Activated naive CD8-positive, alpha-beta T cell treated with anti-CD3 and anti-CD28 coated beads for 36 hours (primary cell): ENCODE measurements around the gene NEK11. TPM values are rescaled to one million over a fixed set of nuclear protein-coding genes. Genes with fewer than 3 reads are reported as not detected.
A peak's percentile ranks its signal among the peaks of the same experiment; 100 is the strongest.
"Not testable (repeated sequence)": the region's sequence is repeated elsewhere in the genome, so short reads cannot be mapped to it uniquely, and the experiment has no call there.

Source experiments
- DNase-seq: peaks from one replicate; pipeline ENCODE4 v3.0.0; 2021
- H3K27ac Mint-ChIP-seq: one replicate; pipeline ENCODE4 v1.8.0; 2022; ENCODE audit warnings: mild to moderate bottlenecking, moderate library complexity, mixed read lengths
- H3K27me3 Mint-ChIP-seq: one replicate; pipeline ENCODE4 v1.8.0; 2022; ENCODE audit warnings: mild to moderate bottlenecking, mixed read lengths
- H3K36me3 Mint-ChIP-seq: one replicate; pipeline ENCODE4 v1.8.0; 2021; ENCODE audit warnings: mild to moderate bottlenecking, mixed read lengths
- H3K4me1 Mint-ChIP-seq: one replicate; pipeline ENCODE4 v1.8.0; 2021; ENCODE audit warnings: mixed read lengths
- H3K4me3 Mint-ChIP-seq: one replicate; pipeline ENCODE4 v1.8.0; 2022; ENCODE audit warnings: mild to moderate bottlenecking, moderate library complexity, mixed read lengths
- H3K9me3 Mint-ChIP-seq: one replicate; pipeline ENCODE4 v1.8.0; 2022; ENCODE audit warnings: mixed read lengths
- total RNA-seq, 2 experiments: library from RNA; stranded (reverse); gene quantifications; one replicate each; pipeline ENCODE4 v1.2.3, GENCODE V29; 2021

Gene NEK11
- total RNA-seq, 2 experiments from 2014 or later, result 0.85 to 2.1 TPM

DNA sequence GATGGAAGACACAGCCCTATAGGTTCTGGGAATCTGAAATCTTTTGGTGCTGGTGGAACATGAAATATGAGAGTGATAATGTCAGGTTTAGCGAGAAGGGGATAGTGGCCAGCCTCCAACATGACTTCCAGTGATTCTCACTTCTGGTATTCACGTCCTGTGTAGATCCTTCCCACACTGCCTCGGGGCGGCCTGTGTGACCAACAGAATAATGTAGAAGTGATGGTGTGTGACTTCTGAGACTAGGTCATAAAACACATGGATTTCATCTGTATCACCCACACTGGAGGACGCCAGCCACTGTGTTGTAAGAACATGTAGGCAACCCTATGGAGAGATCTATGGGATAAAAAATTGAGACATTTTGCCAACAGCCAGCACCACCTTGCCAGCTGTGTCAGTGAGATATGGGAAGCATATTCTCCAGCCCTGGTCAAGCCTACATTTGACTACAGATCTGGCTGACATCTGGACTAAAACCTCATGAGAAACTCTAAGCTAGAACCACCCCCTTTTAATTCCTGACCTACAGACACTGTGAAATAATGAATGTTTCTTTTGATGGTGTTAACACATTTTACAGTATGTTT, 329.4 kb downstream of the NEK11 start:
- no peaks in the 10 kb centered on the region for H3K36me3 Mint-ChIP-seq
- no peak overlapping the region for H3K4me3 Mint-ChIP-seq
- H3K27ac Mint-ChIP-seq, result no peak overlapping the region
- H3K4me1 Mint-ChIP-seq, result peaks cover 2% of the 10 kb centered on the region
- H3K9me3 Mint-ChIP-seq, result no peaks in the 10 kb centered on the region
- peaks cover 12% of the 10 kb centered on the region for H3K27me3 Mint-ChIP-seq
- no peak for DNase-seq

DNA sequence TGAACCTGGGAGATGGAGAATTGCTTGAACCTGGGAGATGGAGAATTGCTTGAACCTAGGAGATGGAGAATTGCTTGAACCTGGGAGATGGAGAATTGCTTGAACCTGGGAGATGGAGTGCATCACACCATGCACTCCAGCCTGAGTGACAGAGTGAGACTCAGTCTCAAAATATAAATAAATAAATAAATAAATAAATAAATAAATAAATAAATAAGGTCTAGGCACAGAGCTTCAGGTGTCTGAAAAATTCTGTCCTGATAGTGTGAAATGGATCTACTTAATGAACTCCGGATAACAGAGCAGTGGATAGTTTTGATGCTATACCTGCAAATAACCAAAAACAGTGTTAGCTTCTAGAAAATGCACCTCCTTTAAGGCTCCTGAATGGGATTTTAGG, 330.6 kb downstream of the NEK11 start:
- peaks cover 24% of the 10 kb centered on the region for H3K27me3 Mint-ChIP-seq
- peaks cover 5% of the 10 kb centered on the region for H3K4me1 Mint-ChIP-seq
- no peak overlapping the region for H3K4me3 Mint-ChIP-seq
- no peak for DNase-seq
- no peak overlapping the region for H3K27ac Mint-ChIP-seq
- no peaks in the 10 kb centered on the region for H3K9me3 Mint-ChIP-seq
- peaks cover 2% of the 10 kb centered on the region for H3K36me3 Mint-ChIP-seq

DNA sequence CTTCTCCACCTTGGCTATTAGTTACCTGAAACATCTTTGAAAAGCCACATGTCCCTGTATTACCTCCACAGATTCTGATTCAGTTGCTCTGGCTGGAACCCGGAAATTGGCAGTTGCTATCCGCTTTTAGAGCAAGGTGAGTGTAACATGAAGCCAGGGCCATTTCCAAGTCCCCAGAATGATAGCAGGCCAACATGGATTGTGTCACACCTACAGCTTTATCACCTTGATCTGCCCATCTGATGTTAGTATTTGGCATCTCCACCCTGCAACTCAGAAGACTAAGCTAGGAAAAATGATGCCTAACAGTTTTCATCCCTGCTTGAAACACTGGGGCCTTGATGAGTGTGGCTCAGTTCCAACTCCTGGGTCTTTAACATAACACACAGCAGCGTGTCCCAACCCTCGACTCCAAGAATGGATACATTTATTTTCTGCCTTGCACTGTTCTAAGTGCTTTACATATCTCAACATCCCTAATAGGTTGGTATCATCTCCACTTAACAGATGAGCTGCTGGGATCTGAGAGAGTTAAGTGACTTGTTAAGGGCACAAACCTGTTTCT, 333.6 kb downstream of the NEK11 start:
- H3K27ac Mint-ChIP-seq, result no peak overlapping the region
- peaks cover 2% of the 10 kb centered on the region for H3K36me3 Mint-ChIP-seq
- peaks cover 39% of the 10 kb centered on the region for H3K27me3 Mint-ChIP-seq
- peaks cover 5% of the 10 kb centered on the region for H3K4me1 Mint-ChIP-seq
- DNase-seq, result no peak
- no peak overlapping the region for H3K4me3 Mint-ChIP-seq
- no peaks in the 10 kb centered on the region for H3K9me3 Mint-ChIP-seq

DNA sequence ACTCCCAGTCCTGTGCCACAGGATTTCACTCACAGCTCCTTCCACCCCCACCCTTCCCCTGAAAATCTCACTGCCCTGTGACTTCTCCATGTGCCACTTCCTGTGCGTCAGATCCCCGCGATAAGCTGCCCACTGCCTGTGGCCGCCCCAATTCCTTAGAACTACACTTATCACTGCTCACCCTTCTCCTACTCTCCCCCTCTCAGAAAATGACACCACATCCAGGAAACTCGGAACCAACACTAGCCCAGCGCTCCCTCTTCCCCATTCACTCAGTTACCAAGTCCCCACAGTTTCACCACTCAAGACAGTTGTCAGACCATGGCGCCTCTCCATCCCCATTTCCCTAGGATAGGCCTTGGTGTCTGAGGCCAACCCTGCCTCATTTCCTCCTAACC, 334.4 kb downstream of the NEK11 start:
- not testable (repeated sequence) for H3K4me1 Mint-ChIP-seq, DNase-seq, H3K9me3 Mint-ChIP-seq, H3K36me3 Mint-ChIP-seq
- peak overlapping the region; percentile 7 for H3K4me3 Mint-ChIP-seq
- H3K27ac Mint-ChIP-seq, result peak overlapping the region; percentile 4
- peaks cover 46% of the 10 kb centered on the region for H3K27me3 Mint-ChIP-seq

DNA sequence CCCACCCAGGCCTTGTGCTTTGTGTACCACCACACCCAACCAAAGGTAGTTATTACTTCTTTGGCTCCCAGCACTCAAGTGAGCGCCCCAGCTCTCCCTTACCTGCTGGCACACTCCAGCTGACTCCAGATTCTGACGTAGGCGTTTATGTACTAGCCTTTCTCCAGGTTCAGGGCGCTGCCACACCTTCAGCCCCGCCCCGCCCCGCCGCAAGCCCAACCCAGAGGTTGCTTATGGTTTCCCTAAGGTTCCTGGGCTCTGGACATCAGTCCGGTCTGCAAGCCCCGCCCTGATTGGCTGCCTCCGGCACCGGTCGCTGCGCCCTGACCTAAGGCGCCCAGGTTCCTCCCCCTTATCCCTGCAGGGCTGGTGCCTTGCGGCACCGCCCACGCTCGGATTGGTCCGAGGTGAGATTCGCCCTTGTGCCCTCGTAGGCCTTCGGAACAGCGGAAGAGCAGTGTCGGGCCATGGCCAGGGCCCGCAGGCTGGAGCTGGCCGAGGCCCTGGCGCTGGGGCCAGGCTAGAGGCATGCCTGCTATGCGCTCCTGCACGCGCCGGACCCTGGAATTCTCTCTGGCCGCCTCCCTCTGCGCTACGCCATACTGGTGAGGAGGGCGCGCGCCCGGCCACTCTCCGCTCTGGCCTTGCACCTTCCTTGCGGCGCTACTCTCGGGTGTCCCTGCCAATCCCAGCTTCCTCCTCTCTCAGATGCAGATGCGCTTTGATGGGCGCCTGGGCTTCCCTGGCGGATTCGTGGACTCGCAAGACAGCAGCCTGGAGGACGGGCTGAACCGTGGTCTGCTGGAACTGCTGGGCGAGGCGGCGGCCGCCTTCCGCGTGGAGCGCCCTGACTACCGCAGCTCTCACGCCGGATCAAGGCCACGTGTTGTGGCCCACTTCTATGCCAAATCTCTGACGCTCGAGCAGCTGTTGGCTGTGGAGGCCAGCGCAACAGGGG, 335.1 kb downstream of the NEK11 start:
- DNase-seq, result peak; percentile 14
- peaks cover 5% of the 10 kb centered on the region for H3K4me1 Mint-ChIP-seq

DNA sequence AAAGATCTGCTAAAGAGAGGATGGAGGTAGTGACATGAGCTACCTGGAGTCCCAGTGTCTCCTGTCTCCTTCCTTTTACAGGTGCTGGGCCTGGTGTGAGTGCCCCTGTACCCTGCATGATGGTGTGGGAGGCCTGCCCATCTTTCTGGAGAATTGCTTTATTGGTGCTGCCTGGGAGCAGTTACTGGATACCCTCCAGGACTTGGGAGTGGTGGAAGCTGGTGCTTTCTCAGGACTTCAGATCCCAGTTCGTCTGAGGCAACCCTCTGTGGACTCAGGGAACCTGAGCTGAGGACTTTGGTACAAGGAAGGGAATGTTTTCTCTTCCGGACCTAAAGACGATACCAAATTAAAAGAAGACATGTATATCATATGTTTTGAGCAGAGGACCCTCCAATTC, 336.6 kb downstream of the NEK11 start:
- Mint-ChIP-seq H3K36me3 (peaks cover 2% of the 10 kb centered on the region), H3K27ac (no peak overlapping the region), H3K27me3 (peaks cover 42% of the 10 kb centered on the region), H3K4me1 (peaks cover 5% of the 10 kb centered on the region), H3K4me3 (no peak overlapping the region), H3K9me3 (no peaks in the 10 kb centered on the region)
- no peak for DNase-seq

More for the DNA sequence above, 335.1 kb downstream of the NEK11 start:
- Mint-ChIP-seq H3K36me3 (peaks cover 2% of the 10 kb centered on the region), H3K9me3 (no peaks in the 10 kb centered on the region), H3K4me3 (peak overlapping the region; percentile 70), H3K27me3 (peaks cover 42% of the 10 kb centered on the region), H3K27ac (no peak overlapping the region)

DNA sequence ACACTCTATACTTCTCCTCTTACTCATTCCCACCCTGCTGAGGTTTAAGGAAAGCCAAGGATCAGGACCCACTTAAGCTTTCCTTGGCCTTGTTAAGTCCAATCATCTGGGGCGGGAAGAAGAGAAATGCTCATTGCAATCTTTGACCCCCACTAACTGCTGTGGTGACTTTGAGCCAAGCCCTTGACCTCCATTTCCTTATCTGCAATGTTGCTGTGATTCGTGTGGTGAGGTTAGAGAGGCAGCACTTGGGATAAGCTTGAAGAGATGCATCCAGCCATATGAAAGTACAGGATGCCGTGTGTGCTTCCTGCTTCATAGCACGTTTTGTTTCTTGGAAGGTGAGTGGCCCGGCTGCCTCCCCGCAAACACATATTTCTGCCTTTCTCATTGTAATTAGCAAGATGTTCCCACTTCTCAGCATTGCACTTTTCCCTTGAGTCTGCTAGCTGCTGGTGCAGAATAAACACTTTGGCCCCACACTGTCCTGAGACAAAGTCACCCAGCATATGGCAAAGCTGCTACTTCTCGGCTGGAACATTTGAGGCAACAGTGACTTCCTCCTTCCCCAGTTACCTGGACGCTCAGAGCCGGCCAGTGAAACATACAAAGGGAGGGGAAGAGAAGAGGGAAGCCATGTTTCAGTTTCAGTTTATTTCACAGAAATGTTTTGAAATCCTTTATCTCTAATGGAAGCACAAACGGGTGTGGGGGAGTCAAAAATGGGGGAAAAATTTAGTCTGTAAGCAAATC, 344.4 kb downstream of the NEK11 start:
- Mint-ChIP-seq H3K4me3 (no peak overlapping the region), H3K36me3 (no peaks in the 10 kb centered on the region), H3K9me3 (no peaks in the 10 kb centered on the region), H3K27me3 (no peaks in the 10 kb centered on the region), H3K27ac (no peak overlapping the region), H3K4me1 (peaks cover 6% of the 10 kb centered on the region)
- no peak for DNase-seq

DNA sequence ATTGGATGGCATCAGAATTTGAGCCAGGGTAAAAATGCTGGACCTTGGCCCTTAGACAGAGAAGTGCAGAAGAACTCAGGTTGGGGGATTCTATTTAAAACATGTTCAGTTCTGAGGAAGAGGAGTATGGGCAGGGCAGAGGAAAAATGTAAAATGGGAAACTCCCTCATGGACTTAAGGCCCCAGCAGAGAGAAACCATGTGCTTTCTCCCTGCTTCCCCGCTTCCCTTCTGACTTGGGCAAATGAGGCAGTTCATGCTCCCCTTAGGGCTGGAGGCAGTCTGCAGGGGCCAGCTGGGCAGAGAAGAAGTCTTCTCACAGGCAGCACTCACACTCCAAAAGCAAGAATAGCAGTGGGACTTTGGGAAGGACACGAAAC, 345.0 kb downstream of the NEK11 start:
- Mint-ChIP-seq H3K9me3 (no peaks in the 10 kb centered on the region), H3K4me1 (peaks cover 6% of the 10 kb centered on the region), H3K4me3 (no peak overlapping the region), H3K27me3 (no peaks in the 10 kb centered on the region), H3K27ac (no peak overlapping the region), H3K36me3 (no peaks in the 10 kb centered on the region)
- no peak for DNase-seq

DNA sequence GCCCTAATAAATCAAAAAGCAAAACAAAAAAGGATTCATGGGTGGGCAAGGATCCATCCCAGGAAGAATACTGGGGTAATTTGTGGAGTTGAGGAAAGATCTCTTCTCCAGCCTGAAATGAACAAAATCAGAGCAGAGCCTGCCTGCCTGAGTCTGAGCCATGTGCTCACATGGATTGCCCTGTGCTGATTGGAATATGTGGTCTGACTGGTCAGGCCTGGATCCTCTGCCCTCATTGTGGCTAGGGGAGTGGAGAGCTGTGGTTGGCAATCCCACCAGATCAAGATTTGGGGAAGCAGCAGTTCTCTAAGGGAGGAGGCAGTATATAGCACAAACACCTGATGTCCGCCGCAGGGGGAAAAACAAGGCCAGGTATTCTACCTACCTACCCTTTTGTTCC, 348.1 kb downstream of the NEK11 start:
- Mint-ChIP-seq H3K4me1 (peaks cover 7% of the 10 kb centered on the region), H3K4me3 (no peak overlapping the region), H3K9me3 (no peaks in the 10 kb centered on the region), H3K27ac (no peak overlapping the region), H3K36me3 (no peaks in the 10 kb centered on the region), H3K27me3 (no peaks in the 10 kb centered on the region)
- no peak for DNase-seq

DNA sequence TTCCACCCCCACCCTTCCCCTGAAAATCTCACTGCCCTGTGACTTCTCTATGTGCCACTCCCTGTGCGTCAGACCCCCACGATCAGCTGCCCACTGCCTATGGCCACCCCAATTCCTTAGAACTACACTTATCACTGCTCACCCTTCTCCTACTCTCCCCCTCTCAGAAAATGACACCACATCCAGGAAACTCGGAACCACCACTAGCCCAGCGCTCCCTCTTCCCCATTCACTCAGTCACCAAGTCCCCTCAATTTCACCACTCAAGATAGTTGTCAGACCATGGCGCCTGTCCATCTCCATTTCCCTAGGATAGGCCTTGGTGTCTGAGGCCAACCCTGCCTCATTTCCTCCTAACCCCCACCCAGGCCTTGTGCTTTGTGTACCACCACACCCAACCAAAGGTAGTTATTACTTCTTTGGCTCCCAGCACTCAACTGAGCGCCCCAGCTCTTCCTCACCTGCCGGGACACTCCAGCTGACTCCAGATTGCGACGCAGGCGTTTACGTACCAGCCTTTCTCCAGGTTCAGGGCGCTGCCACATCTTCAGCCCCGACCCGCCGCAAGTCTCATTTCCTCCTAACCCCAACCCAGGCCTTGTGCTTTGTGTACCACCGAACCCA, 354.3 kb downstream of the NEK11 start:
- H3K4me3 Mint-ChIP-seq, result peak overlapping the region; percentile 94
- not testable (repeated sequence) for H3K4me1 Mint-ChIP-seq, H3K36me3 Mint-ChIP-seq, H3K9me3 Mint-ChIP-seq, DNase-seq, H3K27me3 Mint-ChIP-seq
- H3K27ac Mint-ChIP-seq, result peak overlapping the region; percentile 85

DNA sequence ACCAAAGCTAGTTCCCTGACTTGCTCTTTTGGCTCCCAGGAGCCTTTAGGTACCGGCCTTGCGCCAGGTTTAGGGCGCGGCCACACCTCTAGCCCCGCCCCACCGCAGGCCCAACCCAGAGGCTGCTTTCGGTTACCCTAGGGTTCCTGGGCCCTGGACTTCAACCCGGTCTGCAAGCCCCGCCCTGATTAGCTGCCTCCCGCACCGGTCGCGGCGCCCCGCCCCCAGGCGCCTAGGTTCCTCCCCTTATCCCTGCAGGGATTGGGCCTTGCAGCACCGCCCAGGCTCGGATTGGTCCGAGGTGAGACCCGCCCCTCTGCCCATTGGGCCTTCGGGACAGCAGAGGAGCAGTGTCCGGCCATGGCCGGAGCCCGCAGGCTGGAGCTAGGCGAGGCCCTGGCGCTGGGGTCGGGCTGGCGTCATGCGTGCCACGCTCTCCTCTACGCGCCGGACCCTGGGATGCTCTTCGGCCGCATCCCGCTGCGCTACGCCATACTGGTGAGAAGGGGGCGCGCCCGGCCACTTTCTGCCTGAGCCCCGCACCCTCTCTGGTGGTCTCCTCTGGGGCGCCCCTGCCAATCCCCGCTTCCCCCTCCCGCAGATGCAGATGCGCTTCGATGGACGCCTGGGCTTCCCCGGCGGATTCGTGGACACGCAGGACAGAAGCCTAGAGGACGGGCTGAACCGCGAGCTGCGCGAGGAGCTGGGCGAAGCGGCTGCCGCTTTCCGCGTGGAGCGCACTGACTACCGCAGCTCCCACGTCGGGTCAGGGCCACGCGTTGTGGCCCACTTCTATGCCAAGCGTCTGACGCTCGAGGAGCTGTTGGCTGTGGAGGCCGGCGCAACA, 355.0 kb downstream of the NEK11 start, which contains the start of gene NUDT16:
Gene NUDT16, plus strand, starts transcription at position 330 of the 847 bp plus-strand sequence. Its CDS starts 31 bp downstream, at position 361.
- Mint-ChIP-seq H3K4me1 (peaks cover 14% of the 10 kb centered on the region), H3K4me3 (peak within 1 kb of the TSS; percentile 94), H3K9me3 (no peaks in the 10 kb centered on the region), H3K27me3 (no peaks in the 10 kb centered on the region), H3K27ac (peak within 1 kb of the TSS; percentile 85), H3K36me3 (peaks cover 2% of the 10 kb centered on the region)
- DNase-seq, result peak; percentile 98

DNA sequence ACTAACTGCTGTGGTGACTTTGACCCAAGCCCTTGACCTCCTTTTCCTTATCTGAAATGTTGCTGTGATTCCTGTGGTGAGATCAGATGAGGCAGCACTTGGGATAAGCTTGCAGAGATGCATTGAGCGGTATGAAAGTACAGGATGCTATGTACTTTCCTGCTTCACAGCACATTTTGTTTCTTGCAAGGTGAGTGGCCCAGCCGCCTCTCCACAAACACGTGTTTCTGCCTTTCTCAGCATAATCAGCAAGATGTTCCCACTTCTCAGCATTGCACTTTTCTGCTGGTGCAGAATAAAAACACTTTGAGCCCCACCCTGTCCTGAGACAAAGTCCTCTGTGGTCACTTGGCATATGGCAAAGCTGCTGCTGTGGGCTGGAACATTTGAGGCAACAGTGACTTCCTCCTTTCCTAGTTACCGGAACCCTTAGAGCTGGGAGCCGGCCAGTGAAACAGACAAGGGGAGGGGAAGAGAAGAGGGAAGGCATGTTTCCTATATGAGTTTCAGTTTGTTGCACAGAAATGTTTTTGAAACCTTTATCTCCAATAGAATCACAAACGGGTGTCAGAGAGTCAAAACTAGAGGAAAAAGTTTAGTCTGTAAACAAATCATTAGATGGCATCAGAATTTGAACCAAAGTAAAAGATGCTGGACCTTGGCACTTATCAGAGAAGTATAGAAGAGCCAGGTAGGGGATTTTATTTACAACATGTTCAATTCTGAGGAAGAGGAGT, 359.9 kb downstream of the NEK11 start:
- Mint-ChIP-seq H3K4me3 (no peak overlapping the region), H3K27ac (peak overlapping the region; percentile 46)

DNA sequence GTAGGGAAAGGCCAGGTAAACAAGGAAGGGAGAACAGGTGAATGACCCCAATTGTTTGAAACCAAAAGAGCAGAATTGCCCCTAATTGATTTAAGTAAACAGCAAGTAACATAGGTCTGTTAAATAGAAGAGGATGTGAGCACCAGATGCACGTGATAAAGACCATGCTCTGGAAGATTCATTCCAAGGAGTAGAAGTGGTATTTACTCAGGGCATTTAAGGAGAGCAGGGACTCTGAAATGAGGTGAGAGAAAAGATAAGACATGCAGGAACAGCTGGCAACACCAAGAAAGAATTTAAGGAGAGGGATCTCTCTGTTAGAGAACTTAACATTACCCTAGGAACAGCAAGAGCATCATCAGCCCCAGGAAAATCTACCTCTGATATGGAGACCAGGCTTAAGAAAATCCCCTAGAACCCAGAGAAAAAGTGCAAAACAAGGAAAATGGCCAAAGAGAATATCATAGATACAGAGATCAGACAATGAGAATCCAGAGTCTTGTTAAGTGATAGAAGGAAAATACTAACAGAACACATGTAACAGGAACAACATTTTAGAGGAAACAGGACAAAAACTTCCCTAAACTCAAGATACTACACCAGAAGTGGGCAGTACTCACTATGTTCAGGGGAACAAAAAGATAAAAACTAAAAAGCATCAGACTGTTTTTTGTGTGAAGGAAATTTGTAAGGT, 361.3 kb downstream of the NEK11 start:
- H3K36me3 Mint-ChIP-seq, result peaks cover 2% of the 10 kb centered on the region
- no peak overlapping the region for H3K27ac Mint-ChIP-seq
- peaks cover 11% of the 10 kb centered on the region for H3K4me1 Mint-ChIP-seq
- no peaks in the 10 kb centered on the region for H3K27me3 Mint-ChIP-seq
- no peak overlapping the region for H3K4me3 Mint-ChIP-seq
- H3K9me3 Mint-ChIP-seq, result no peaks in the 10 kb centered on the region
- DNase-seq, result no peak

More for the DNA sequence above, 359.9 kb downstream of the NEK11 start:
- H3K9me3 Mint-ChIP-seq, result no peaks in the 10 kb centered on the region
- peaks cover 11% of the 10 kb centered on the region for H3K4me1 Mint-ChIP-seq
- no peak for DNase-seq
- no peaks in the 10 kb centered on the region for H3K27me3 Mint-ChIP-seq
- peaks cover 2% of the 10 kb centered on the region for H3K36me3 Mint-ChIP-seq
